ENCODE measurements around the gene OTUB1. TPM values are rescaled to one million over a fixed set of nuclear protein-coding genes. Genes with fewer than 3 reads are reported as not detected.

Gene OTUB1
- total RNA-seq, 3 donors from 2014 or later: 50.9 to 81.4 (median 79.3) TPM

GRCh38 chr11:63940786-63941185, 45.5 kb upstream of the OTUB1 start:
- peak overlapping the region in 1 of 2 donors; percentile 11 for H3K27ac ChIP-seq
- H3K4me3 ChIP-seq: no peak overlapping the region
- TF ChIP-seq CTCF (IDR thresholded peaks at IDR 0.05): no peak
- no peak for TF ChIP-seq POLR2AphosphoS5 (IDR thresholded peaks at IDR 0.05)
- TF ChIP-seq POLR2A (IDR thresholded peaks at IDR 0.05): no peak
- H3K9me3 ChIP-seq: no peaks in the 10 kb centered on the region
- no peak for DNase-seq (ENCODE audit: low spot score in 2 of 2)
- H3K36me3 ChIP-seq: no peaks in the 10 kb centered on the region
- intact Hi-C loops (cut with DNase I; ENCODE audit: low total_unique reads): no loop called here
- no peaks in the 10 kb centered on the region for H3K27me3 ChIP-seq
- H3K4me1 ChIP-seq: peaks cover 0 to 10% of the 10 kb centered on the region in 2 donors

- no peak overlapping the region for H3K4me3 ChIP-seq
- intact Hi-C loops (cut with DNase I; ENCODE audit: low total_unique reads): no loop called here
- H3K9me3 ChIP-seq: no peaks in the 10 kb centered on the region
These were observed 44.3 kb upstream of the OTUB1 start for GRCh38 chr11:63941901-63942300.

GRCh38 chr11:63942803-63943202, 43.4 kb upstream of the OTUB1 start:
- Histone ChIP-seq H3K27me3 (no peaks in the 10 kb centered on the region), H3K36me3 (no peaks in the 10 kb centered on the region), H3K4me1 (peaks cover 0 to 10% of the 10 kb centered on the region in 2 donors), H3K9me3 (no peaks in the 10 kb centered on the region), H3K4me3 (no peak overlapping the region), H3K27ac (no peak overlapping the region)
- TF ChIP-seq POLR2AphosphoS5 (IDR thresholded peaks at IDR 0.05) (no peak), POLR2A (IDR thresholded peaks at IDR 0.05) (no peak), CTCF (IDR thresholded peaks at IDR 0.05) (no peak)
- intact Hi-C loops (cut with DNase I; ENCODE audit: low total_unique reads): no loop called here
- DNase-seq (ENCODE audit: low spot score in 2 of 2): no peak

More at GRCh38 chr11:63941901-63942300, 44.3 kb upstream of the OTUB1 start:
- no peak for DNase-seq (ENCODE audit: low spot score in 2 of 2)
- H3K27ac ChIP-seq: no peak overlapping the region
- TF ChIP-seq POLR2A (IDR thresholded peaks at IDR 0.05) (no peak), POLR2AphosphoS5 (IDR thresholded peaks at IDR 0.05) (no peak), CTCF (IDR thresholded peaks at IDR 0.05) (no peak)
- peaks cover 0 to 10% of the 10 kb centered on the region in 2 donors for H3K4me1 ChIP-seq
- no peaks in the 10 kb centered on the region for H3K27me3 ChIP-seq
- no peaks in the 10 kb centered on the region for H3K36me3 ChIP-seq

- H3K4me3 ChIP-seq: no peak overlapping the region
- intact Hi-C loops (cut with DNase I; ENCODE audit: low total_unique reads): loop anchor here (5.0 kb wide), 1 partner anchor 108 kb away; the partner anchor contains the start of gene MARK2
- no peak for DNase-seq (ENCODE audit: low spot score in 2 of 2)
- no peaks in the 10 kb centered on the region for H3K36me3 ChIP-seq
- peak overlapping the region; percentile 70 to 71 for H3K27ac ChIP-seq
- peaks cover 0 to 9% of the 10 kb centered on the region in 2 donors for H3K4me1 ChIP-seq
- no peak for TF ChIP-seq POLR2AphosphoS5 (IDR thresholded peaks at IDR 0.05)
- no peak for TF ChIP-seq POLR2A (IDR thresholded peaks at IDR 0.05)
- no peak for TF ChIP-seq CTCF (IDR thresholded peaks at IDR 0.05)
- H3K9me3 ChIP-seq: no peaks in the 10 kb centered on the region
- no peaks in the 10 kb centered on the region for H3K27me3 ChIP-seq
These were observed 41.3 kb upstream of the OTUB1 start for GRCh38 chr11:63944987-63945386.

- no peaks in the 10 kb centered on the region for H3K9me3 ChIP-seq
- H3K36me3 ChIP-seq: no peaks in the 10 kb centered on the region
- H3K4me3 ChIP-seq: peak overlapping the region; percentile 4 to 42 (median 12)
- H3K27me3 ChIP-seq: no peaks in the 10 kb centered on the region
- H3K27ac ChIP-seq: peak overlapping the region; percentile 70 to 71
- peak; percentile 82 to 93 for DNase-seq (ENCODE audit: low spot score in 2 of 2)
- intact Hi-C loops (cut with DNase I; ENCODE audit: low total_unique reads): loop anchor here (5.0 kb wide), 1 partner anchor 108 kb away; the partner anchor contains the start of gene MARK2
- TF ChIP-seq POLR2A (IDR thresholded peaks at IDR 0.05): no peak
- peak; percentile 90 to 96 (median 93) for TF ChIP-seq CTCF (IDR thresholded peaks at IDR 0.05)
- TF ChIP-seq POLR2AphosphoS5 (IDR thresholded peaks at IDR 0.05): peak in 2 of 3 donors; percentile 56 to 69
- peaks cover 0 to 6% of the 10 kb centered on the region in 2 donors for H3K4me1 ChIP-seq
These were observed 40.6 kb upstream of the OTUB1 start for GRCh38 chr11:63945477-63946163.

Data from breast epithelium (tissue), 4 donors.